Motor neuron (in vitro differentiated cells): Measurements from ENCODE around the gene SOX13. TPM values are rescaled to one million over a fixed set of nuclear protein-coding genes. Genes with fewer than 3 reads are reported as not detected.
"Not testable (repeated sequence)": the region's sequence is repeated elsewhere in the genome, so short reads cannot be mapped to it uniquely, and the experiment has no call there.

Experiments
- ATAC-seq, 8 experiments: fragments of 200-7000 bp; cut with Tn5 transposase; replicated peaks in 6 of 8; 2 replicates each; pipeline ENCODE4 v1.8.0; 2021; ENCODE audit warnings: mild to moderate bottlenecking in 8 of 8, moderate library complexity in 8 of 8
- H3K27ac ChIP-seq, 2 donors: fragments of 250-450 bp; sonication (Bioruptor Pico); 2 replicates each; pipeline ENCODE4 v1.9.0; 2021; ENCODE audit warnings: antibody characterized with exemption in 2 of 2, mild to moderate bottlenecking in 2 of 2, moderate library complexity in 1 of 2
- H3K4me1 ChIP-seq, 2 donors: fragments of 250-450 bp; sonication (Bioruptor Pico); replicated peaks in 1 of 2; 2 replicates each; pipeline ENCODE4 v1.6.1; 2021; ENCODE audit warnings: antibody characterized with exemption in 2 of 2, mild to moderate bottlenecking in 2 of 2, moderate library complexity in 1 of 2
- H3K4me3 ChIP-seq, 5 donors: fragments of 250-450 bp; sonication (Bioruptor Pico); 2 replicates each; pipeline ENCODE4 v1.9.0; 2021; ENCODE audit warnings: antibody characterized with exemption in 5 of 5, mild to moderate bottlenecking in 5 of 5, moderate library complexity in 4 of 5
- WGBS, 10 experiments: fragments of 450-650 bp; shearing (Covaris generic); methylation state at CpG; one replicate each; pipeline ENCODE4 v1.0.0; 2022; 5-methylcytosine and 5-hydroxymethylcytosine counted together
- in situ Hi-C, 9 experiments: fragments of 400-800 bp; cut with MboI; loops; one replicate each; pipeline ENCODE4 v1.15.0; 2021; ENCODE audit warnings: low sequenced_read_pairs in 9 of 9, low pct_unique_long_range_greater_than_20kb in 2 of 9; ENCODE audit not compliant: unreplicated experiment in 9 of 9
- total RNA-seq, 8 experiments: library from RNA; unstranded; fragments of 300-600 nt; gene quantifications; 2 replicates each; pipeline versions ENCODE4 v1.2.3 to v1.2.4, GENCODE V29; 2022

SOX13 gene
- total RNA-seq, 8 experiments from 2014 or later, result 4.7 to 72.2 (median 18.0) TPM

DNA sequence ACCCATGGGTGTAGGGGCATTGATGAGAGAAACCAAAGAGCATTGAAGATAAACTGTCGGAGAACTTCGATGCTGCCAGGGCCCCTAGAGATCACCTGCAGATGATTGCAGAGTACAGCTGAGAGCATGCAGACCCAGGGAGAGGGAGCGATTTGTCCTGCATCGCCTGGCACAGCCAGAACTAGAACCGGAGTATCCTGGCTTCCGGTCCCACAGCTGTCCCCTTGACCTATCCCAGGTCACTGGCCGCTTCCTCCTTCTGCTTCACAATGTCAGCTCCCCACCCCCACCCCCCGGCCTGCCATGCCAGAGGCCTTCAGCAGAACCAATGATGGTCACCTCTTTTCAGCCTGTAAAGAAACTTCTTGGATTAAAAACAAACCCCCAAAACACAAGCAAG, 29.2 kb upstream of the SOX13 start:
- Histone ChIP-seq H3K4me1 (peaks cover 9 to 13% of the 10 kb centered on the region in 2 donors), H3K27ac (no peak overlapping the region), H3K4me3 (no peak overlapping the region)
- ATAC-seq, result no peak
- 97 to 100% (median 100%) methylated on average over 1 to 7 of the region's 8 CpGs; no CpG with 5 or more reads in 5 of the 10 experiments for WGBS, 10 experiments
- in situ Hi-C loops, result no loop called here

DNA sequence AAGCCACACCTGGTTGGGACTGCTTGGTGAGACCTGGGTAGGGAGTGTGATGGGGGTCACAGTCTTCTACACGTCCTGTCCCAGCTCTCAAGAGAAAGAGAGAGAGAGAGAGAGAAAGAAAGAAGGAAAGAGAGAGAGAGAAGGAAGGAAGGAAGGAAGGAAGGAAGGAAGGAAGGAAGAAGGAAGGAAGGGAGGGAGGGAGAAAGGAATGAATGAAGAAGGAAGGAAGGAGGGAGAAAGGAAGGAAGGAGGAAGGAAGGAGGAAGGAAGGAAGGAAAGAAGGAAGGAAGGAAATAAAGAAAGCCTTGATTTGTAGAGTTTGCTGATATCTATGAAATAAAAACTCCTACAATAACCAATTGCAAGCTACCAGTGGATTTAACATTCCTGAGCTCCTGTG, 28.5 kb upstream of the SOX13 start:
- no peak for ATAC-seq
- H3K4me3 ChIP-seq, result no peak overlapping the region
- peaks cover 9 to 13% of the 10 kb centered on the region in 2 donors for H3K4me1 ChIP-seq
- WGBS, 10 experiments, result 0 to 57% (median 40%) methylated on average over 1 of the region's 1 CpG; no CpG with 5 or more reads in 5 of the 10 experiments
- no peak overlapping the region for H3K27ac ChIP-seq
- in situ Hi-C loops, result no loop called here

DNA sequence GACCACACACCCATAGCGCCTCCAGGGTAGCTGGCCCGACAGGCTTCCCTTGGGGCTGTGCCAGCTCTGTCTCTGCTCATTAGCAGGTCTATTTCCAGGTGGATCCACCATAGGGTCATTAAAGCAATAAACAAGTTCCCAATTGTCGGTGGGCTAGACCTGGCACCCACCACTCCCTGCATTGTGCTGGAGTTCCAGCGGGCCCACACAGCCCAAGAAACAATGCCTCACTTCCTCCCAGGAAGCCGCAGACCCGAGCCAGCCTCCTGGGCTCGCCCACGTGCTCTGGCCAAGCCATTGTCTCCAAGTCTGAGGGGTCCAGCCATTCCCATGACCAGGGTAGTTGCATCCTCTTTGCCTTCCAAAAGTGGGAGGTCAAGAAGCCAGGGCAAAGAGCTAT, 27.5 kb upstream of the SOX13 start:
- Histone ChIP-seq H3K27ac (no peak overlapping the region), H3K4me3 (no peak overlapping the region), H3K4me1 (peaks cover 9 to 13% of the 10 kb centered on the region in 2 donors)
- 20 to 100% (median 74%) methylated on average over 1 to 5 of the region's 8 CpGs; no CpG with 5 or more reads in 5 of the 10 experiments for WGBS, 10 experiments
- in situ Hi-C loops, result no loop called here
- no peak for ATAC-seq

DNA sequence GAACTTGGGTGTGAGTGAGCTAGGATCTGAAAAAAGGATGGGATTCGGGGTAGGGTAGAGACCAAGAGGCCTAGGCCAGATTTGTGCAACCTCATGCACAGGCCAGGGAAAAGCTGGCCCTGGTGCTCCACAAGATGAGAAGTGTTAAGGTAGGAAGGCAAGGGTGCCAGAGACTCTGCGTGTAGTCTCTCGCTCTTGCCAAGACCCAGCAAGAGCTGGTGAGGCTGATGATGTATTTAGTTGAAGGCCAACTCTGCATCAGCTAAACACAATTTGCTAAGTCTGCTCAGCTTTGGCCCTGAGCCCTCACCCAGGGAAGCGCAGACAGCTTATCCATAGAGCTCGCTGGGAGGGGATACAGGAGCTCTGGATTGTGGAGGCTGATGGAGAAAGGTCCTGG, 26.6 kb upstream of the SOX13 start:
- peaks cover 4 to 10% of the 10 kb centered on the region in 2 donors for H3K4me1 ChIP-seq
- WGBS, 10 experiments, result 77 to 100% (median 93%) methylated on average over 1 to 5 of the region's 5 CpGs; no CpG with 5 or more reads in 3 of the 10 experiments
- no peak overlapping the region for H3K27ac ChIP-seq
- in situ Hi-C loops, result no loop called here
- ATAC-seq, result no peak
- H3K4me3 ChIP-seq, result no peak overlapping the region

DNA sequence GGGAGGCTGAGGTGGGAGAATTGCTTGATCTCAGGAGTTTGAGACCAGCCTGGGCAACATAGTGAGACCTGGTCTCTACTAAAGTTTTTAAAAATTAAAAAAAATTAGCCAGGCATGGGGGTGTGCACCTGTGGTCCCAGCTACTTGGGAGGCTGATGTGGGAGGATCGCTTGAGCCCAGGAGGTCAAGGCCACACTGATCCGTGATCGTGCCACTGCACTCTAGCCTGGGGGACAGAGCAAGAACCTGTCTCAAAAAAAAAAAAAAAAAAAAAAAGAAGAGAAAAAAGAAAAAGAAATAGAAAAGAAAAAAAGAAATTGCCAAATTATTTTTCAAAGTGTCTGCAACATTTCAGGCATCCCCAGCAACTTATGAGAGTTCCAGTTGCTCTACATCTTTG, 24.1 kb upstream of the SOX13 start:
- WGBS, 10 experiments, result 80 to 100% (median 94%) methylated on average over 2 to 3 of the region's 3 CpGs; no CpG with 5 or more reads in 2 of the 10 experiments
- ATAC-seq, H3K4me1 ChIP-seq, in situ Hi-C loops, H3K27ac ChIP-seq, H3K4me3 ChIP-seq: not testable (repeated sequence)

DNA sequence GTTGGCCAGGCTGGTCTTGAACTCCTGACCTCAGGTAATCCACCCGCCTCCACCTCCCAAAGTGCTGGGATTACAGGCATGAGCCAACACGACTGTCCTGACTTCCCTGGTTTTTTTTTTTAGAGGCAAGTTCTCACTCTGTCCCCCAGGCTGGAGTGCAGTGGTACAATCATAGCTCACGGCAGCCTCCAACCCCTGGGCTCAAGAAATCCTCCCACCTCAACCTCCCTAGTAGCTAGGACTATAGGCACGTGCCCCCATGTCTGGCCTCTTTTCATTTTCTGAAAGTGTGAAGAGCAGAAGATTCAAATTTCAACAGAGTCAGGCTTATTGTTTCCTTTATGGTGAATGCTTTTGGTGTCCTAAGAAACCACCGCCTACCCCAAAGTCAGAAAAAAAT, 21.7 kb upstream of the SOX13 start:
- WGBS, 10 experiments, result 37 to 100% (median 73%) methylated on average over 1 to 4 of the region's 5 CpGs; no CpG with 5 or more reads in 1 of the 10 experiments
- Histone ChIP-seq H3K4me3 (no peak overlapping the region), H3K4me1 (peaks cover 0 to 5% of the 10 kb centered on the region in 2 donors), H3K27ac (no peak overlapping the region)
- ATAC-seq, result no peak
- in situ Hi-C loops, result no loop called here

DNA sequence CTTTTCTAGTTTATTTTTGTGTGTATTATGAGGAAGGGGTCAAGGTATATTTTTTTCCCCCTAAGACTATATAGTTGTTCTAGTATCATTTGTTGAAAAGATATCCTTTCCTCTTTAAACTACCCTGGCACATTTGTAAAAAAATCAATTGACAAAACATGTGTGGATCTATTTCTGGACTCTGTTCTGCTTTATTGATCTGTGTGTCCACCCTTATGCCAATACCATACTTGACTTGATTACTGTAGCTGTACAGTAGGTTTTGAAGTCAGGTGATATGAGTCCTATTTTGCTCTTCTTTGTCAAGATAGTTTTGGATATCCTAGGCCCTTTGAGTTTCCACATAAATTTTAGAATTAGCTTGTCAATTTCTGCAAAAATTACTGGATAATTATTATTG, 21.2 kb upstream of the SOX13 start:
- H3K27ac ChIP-seq, result no peak overlapping the region
- peaks cover 0 to 5% of the 10 kb centered on the region in 2 donors for H3K4me1 ChIP-seq
- no peak for ATAC-seq
- in situ Hi-C loops, result no loop called here
- no peak overlapping the region for H3K4me3 ChIP-seq

DNA sequence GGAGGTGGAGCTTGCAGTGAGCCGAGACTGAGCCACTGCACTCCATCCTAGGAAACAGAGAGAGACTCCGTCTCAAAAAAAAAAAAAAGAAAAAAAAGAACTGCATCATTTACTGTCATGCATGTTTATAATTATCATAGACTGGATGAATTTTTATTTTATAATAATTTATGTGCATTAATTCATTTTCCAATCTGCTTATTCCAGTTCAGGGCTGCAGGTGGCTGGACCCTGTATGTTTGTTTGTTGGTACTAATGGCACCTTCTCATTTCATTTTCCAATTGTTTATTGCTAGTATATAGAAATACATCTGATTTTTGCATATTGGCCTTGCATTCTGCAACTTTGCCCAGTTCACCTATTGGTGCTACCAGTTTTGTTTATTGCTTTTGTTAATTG, 19.0 kb upstream of the SOX13 start:
- Histone ChIP-seq H3K27ac (no peak overlapping the region), H3K4me3 (no peak overlapping the region), H3K4me1 (peaks cover 0 to 5% of the 10 kb centered on the region in 2 donors)
- 6 to 100% (median 95%) methylated on average over 1 to 2 of the region's 2 CpGs; no CpG with 5 or more reads in 4 of the 10 experiments for WGBS, 10 experiments
- in situ Hi-C loops, result no loop called here
- peak in 1 of 8 experiments; percentile 95 for ATAC-seq

DNA sequence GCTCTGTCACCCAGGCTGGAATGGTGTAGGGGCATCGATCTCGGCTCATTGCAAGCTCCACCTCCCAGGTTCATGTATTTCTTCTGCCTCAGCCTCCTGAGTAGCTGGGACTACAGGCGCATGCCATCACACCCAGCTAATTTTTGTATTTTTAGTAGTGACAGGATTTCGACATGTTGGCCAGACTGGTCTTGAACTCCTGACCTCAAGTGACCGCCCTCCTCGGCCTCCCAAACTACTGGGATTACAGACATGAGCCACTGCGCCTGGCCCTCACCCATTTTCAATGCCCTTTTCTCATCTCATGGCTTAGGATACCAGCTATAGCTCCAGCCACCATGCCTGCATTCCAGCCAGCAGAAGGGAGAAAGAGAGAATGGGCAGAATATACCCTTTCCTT, 12.9 kb upstream of the SOX13 start:
- Histone ChIP-seq H3K4me3 (no peak overlapping the region), H3K27ac (no peak overlapping the region), H3K4me1 (peaks cover 2 to 7% of the 10 kb centered on the region in 2 donors)
- WGBS, 10 experiments, result 86 to 100% (median 92%) methylated on average over 2 to 7 of the region's 7 CpGs
- in situ Hi-C loops, result no loop called here
- ATAC-seq, result no peak

DNA sequence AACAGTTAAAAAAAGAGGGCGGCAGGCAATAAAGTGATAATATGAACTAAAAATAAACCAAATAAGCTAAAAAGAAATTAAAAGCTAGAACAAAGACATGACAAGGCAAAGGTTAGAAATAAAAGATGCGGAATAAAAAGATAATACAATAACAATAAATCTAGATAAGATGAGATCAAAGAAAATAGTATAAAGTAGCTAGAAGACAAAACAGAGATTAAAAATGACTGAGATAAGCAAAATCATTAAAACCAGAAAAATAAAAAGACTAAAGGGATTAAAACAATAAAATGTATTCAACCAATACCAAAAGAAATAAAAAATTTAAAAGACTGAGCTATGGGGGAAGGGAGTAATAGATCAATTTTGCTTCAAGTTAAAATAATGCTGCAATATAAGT, 10.8 kb upstream of the SOX13 start:
- in situ Hi-C loops, result no loop called here
- no peak overlapping the region for H3K4me3 ChIP-seq
- H3K27ac ChIP-seq, result no peak overlapping the region
- 71 to 100% (median 98%) methylated on average over 1 to 2 of the region's 2 CpGs for WGBS, 10 experiments
- no peak for ATAC-seq
- peaks cover 12 to 19% of the 10 kb centered on the region in 2 donors for H3K4me1 ChIP-seq

DNA sequence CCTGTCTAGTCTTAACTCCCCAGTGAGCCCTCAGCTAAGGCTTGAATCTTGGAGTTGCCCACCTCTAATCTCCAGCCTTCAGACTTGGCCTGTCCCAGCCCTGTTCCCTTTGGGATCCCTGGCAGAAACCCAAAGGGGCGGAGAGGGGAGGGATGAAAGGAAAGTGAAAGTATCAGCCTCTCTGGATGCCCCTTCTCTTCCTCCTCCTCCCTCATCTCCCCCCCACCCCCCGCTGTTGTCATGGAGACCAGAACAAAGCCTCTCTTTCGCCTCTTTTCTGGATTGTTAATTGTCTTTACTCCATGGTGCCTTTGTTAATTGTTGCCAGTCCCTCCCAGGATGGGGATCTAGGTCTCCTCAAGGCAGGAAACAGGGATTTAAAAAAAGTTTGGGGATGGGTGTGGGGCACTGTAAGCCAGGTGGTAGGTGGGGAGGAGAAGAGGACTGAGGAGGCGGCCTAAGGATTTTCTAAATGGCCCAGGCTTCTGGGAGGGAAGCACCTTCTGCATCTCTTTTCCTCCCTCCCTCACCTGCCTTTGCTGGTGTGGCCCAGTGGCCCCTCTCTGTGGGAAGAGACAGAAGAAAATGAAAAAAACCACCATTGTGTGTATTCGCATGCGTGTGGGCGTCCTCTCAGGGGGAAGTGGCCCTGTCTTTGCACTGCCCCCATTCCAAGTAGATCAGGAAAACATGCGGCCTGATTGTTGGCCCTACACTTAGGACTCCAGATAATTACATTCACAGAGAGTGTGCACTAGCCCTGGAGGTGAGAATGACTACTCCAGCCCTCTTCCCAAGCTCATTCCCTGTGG, 7.5 kb upstream of the SOX13 start:
- WGBS, 10 experiments, result 0 to 100% (median 52%) methylated on average over 1 to 5 of the region's 8 CpGs; no CpG with 5 or more reads in 2 of the 10 experiments
- in situ Hi-C loops, result no loop called here
- ATAC-seq, result peak; percentile 44 to 79 (median 68)
- peaks cover 12 to 19% of the 10 kb centered on the region in 2 donors for H3K4me1 ChIP-seq
- H3K4me3 ChIP-seq, result no peak overlapping the region
- no peak overlapping the region for H3K27ac ChIP-seq

DNA sequence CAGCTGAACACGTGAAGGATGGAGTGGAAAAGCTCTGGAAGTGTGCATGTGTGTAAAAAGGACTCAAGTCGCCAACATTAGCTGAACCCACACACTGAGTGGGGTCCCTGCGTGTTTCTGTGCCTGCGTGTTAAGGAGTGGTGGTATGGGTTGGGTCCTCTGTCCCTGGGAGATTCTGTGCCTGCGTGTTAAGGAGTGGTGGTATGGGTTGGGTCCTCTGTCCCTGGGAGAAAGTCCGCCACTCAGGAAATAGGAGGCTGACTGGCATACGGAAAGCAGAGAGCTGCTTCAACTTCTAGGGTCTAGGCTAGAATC, 7.0 kb upstream of the SOX13 start:
- Histone ChIP-seq H3K4me3 (no peak overlapping the region), H3K27ac (no peak overlapping the region)
- WGBS, 10 experiments, result 67 to 100% (median 85%) methylated on average over 2 to 7 of the region's 7 CpGs; no CpG with 5 or more reads in 4 of the 10 experiments

DNA sequence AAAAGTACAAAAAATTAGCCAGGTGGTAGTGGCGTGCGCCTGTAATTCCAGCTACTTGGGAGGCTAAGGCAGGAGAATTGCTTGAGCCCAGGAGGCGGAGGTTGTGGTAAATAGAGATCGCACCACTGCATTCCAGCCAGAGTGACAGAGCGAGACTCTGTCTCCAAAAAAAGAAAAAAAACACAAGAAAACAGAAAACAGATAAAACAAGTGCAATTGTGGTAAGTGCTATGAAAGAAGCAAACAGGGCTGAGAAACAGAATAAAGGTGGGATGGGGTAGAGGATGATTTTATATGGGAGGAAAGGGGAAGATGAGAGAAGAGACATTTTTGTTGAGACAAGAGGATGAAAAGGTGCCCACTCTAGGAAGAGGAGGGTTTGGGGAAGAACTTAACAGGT, 5.0 kb upstream of the SOX13 start:
- ATAC-seq, result no peak
- H3K4me3 ChIP-seq, result no peak overlapping the region
- H3K27ac ChIP-seq, result no peak overlapping the region
- peaks cover 12 to 22% of the 10 kb centered on the region in 2 donors for H3K4me1 ChIP-seq
- in situ Hi-C loops, result no loop called here
- WGBS, 10 experiments, result 26 to 98% (median 92%) methylated on average over 2 to 5 of the region's 5 CpGs

More for the DNA sequence above, 7.0 kb upstream of the SOX13 start:
- ATAC-seq, result no peak
- in situ Hi-C loops, result no loop called here
- peaks cover 12 to 19% of the 10 kb centered on the region in 2 donors for H3K4me1 ChIP-seq

DNA sequence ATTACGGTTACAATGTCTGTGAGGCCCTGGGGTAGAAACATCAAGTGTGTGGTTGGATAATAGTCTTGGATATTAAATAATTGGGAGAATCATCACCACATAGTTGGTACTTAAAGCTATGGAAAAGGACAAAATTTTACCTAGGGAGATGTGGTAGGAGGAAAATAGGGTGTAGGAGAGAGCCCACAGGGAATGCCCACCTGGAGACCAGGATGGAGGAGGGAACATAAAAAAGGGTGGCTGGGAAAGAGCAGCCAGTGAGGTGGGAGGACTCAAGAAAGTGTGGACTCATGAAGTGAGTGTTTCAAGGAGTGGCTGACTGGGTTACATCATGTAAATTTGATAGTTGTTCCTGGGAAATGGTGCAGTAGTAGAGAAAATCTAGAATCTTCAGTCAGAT, 3.0 kb upstream of the SOX13 start:
- no peak for ATAC-seq
- in situ Hi-C loops, result loop anchor here in 1 of 9 experiments (10.0 kb wide), 1 partner anchor 55 kb away; no protein-coding TSS in a partner anchor
- WGBS, 10 experiments, result 50 to 100% (median 83%) methylated on average over 1 of the region's 1 CpG; no CpG with 5 or more reads in 3 of the 10 experiments

More for the DNA sequence above, 3.0 kb upstream of the SOX13 start:
- Histone ChIP-seq H3K27ac (no peak overlapping the region), H3K4me1 (peaks cover 10 to 18% of the 10 kb centered on the region in 2 donors), H3K4me3 (no peak overlapping the region)
